Epithelial cell of proximal tubule (primary cell): ENCODE data around the gene WDR37. TPM values are rescaled to one million over a fixed set of nuclear protein-coding genes. Genes with fewer than 3 reads are reported as not detected.

Source experiments
- DNase-seq: peaks from one replicate; pipeline ENCODE4 v3.0.0-alpha.2; 2011; ENCODE audit warnings: low read depth
- H3K4me3 ChIP-seq: 2 replicates; pipeline ENCODE4 v1.5.1; 2011; ENCODE audit warnings: low read depth, mild to moderate bottlenecking, low read length
- total RNA-seq: library from RNA; depleted of rRNA; stranded (reverse); fragments of >200 nt; gene quantifications from 2 replicates; pipeline ENCODE4 v1.2.3, GENCODE V29; 2015
- TF ChIP-seq, protein P1 (sequence below): conservative IDR thresholded peaks from 2 replicates; pipeline ENCODE4 v1.5.1; 2012; ENCODE audit warnings: low read depth, mild to moderate bottlenecking, low read length

The WDR37 gene
- total RNA-seq, 1 donor from 2014 or later: 10.6 TPM

DNA sequence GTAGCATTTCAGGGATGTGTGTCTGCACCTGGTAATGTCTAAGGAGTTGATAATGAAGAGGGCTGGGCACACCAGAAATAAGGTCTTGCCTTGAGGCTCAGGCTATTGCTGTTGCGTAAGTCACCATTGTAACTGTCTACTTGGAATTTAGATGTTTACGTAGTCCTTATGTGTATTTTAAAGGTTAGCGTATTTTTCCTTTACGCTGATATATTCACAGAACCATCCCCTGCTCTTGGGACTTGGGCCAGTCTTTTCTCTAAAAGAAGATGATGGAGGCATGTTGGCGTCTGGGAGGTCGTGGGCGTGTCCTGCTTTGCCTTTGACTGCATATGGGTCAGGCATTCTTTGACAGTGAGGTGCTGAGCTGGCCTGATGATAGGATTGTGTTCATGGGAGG, 14.7 kb downstream of the WDR37 start:
- DNase-seq: no peak
- no peak overlapping the region for H3K4me3 ChIP-seq
- TF ChIP-seq, protein P1, sequence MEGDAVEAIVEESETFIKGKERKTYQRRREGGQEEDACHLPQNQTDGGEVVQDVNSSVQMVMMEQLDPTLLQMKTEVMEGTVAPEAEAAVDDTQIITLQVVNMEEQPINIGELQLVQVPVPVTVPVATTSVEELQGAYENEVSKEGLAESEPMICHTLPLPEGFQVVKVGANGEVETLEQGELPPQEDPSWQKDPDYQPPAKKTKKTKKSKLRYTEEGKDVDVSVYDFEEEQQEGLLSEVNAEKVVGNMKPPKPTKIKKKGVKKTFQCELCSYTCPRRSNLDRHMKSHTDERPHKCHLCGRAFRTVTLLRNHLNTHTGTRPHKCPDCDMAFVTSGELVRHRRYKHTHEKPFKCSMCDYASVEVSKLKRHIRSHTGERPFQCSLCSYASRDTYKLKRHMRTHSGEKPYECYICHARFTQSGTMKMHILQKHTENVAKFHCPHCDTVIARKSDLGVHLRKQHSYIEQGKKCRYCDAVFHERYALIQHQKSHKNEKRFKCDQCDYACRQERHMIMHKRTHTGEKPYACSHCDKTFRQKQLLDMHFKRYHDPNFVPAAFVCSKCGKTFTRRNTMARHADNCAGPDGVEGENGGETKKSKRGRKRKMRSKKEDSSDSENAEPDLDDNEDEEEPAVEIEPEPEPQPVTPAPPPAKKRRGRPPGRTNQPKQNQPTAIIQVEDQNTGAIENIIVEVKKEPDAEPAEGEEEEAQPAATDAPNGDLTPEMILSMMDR: no peak

DNA sequence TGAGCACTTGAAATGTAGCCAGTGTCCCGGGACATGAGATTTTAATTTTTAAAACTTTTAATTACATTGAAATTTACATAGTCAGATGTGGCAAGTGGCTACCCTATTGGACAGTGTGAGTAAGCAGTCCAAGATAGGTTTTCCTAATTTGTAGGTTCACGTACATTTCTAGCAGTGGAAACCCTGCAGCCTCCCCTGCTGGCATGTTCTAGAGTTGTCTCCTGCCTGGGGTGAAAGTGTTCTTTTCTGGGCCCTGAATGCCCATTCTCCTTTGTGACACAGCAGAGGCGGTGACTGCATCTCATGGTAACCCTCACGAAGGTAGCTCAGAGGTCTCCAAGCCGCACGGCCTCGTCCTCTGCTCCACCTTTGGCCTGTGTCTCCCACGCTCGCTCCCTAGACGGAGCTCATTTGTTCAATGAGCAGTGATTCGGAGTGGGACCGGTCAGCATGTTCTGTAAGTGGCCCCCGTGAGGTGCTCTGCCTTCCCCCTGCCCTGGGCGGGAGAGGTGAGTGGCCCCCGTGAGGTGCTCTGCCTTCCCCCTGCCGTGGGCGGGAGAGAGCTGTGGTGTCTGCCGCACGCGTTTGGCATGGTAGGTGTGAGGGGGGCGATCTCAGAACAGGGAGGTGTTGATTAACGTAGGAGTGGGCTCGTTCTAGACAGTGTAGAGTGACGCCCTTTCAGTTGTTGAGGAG, 18.0 kb downstream of the WDR37 start:
- no peak overlapping the region for H3K4me3 ChIP-seq
- TF ChIP-seq, protein P1: peak; percentile 18

DNA sequence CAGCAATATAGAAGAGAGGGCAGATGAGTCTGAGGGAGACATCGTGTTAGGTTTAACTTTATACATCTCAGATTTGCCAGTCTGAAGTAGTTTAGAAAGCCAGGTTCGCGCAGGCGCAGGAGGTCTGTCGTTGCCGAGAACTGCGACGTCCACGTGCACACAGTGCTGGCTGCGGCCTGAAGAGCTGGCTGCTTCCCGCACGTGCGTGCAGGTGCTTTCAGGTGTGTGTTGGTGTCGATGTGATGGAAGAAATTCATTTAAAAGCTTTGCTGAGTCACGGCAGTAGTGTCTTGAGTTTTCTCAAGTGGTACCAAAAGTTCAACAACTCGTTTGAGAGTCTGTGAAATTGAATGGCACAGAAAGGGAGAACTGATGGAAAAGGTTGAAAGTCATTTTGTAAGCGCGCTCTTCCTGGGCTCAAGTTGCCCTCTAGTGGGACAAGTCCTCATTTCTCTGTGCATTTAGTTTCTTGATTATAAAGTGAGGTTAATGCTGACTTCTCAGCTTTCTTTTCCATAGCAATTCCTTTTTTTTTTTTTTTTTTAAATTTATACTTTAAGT, 18.6 kb downstream of the WDR37 start:
- H3K4me3 ChIP-seq: no peak overlapping the region
- TF ChIP-seq, protein P1: peak; percentile 45
- DNase-seq: no peak

More for the DNA sequence above, 18.0 kb downstream of the WDR37 start:
- DNase-seq: no peak

DNA sequence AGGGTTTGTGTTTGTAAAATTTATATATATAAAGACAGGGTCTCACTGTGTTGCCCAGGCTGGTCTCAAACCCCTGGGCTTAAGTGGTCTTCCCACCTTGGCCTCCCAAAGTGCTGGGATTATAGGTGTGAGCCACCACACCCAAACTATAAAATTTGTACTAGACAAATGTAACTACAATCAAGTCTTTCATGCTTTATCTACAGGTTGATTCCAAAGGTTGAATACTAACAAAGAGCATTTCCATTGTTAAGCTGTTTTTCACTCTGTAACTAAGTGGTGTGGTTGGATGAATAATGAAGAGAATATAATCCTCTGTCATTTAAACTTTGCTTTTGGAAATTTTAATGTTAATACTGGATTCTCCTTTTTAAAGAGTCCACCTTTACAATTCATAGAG, 22.5 kb downstream of the WDR37 start:
- no peak overlapping the region for H3K4me3 ChIP-seq
- TF ChIP-seq, protein P1: no peak
- DNase-seq: no peak

DNA sequence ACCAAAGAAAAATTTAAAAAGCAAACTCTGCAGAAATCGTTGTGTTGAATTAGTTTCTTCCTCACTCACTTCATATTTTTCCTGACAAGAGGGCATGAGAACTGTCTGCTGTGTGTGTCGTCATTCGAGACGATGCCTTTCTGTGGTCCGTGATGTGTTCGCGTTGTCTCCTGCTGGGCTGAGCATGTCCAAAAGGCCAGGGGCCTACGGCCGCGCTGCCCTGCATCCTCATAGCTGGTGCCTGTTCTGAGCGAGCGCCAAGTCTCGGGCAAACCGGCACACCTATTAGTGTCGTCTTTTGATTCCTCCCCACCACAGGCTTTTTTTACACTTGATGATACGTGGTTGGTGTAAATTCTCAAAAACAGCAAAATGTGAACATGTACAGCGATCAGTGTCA, 27.4 kb downstream of the WDR37 start:
- no peak overlapping the region for H3K4me3 ChIP-seq
- DNase-seq: no peak
- TF ChIP-seq, protein P1: no peak

DNA sequence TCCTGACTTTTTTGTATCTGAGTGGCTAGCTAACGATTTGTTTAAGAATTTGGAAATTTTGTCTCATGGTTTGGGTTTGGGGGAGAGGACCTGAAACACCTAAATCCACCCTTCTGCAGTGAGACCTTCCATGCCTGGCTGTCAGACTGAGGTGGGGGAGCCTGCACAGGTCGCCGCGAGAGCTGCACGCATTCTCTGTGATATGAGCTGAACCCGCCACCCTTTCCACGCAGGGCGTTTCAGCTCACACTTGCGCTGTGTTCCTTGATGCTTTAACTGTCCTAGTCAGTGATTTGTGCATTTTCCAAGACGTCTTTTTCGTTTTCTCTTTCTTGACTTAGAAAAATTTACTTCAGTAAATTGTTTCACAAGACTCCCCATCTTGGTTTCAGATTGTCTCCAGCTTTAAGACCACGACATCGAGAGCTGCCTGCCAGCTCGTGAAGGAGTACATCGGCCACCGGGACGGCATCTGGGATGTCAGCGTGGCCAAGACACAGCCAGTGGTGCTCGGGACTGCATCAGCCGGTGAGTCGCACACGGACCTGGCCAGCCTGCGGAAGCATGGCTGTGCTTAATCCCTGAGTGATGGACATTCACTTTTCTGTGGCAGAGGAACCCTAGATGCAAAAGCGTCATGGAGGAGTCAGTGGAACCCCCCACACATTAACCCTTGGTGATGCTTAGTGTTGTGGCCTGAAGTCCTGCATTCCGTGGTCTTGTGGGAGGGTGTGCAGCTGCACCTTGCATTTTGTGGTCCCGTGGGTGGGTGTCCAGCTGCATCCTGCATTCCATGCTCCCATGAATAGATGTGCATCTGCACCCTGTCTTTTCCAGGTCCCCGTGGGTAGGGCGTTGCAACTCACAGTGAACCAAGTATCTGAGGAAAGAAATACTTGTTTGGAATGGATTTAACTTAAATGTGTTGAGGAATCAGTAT, 28.1 kb downstream of the WDR37 start:
- TF ChIP-seq, protein P1: no peak
- no peak overlapping the region for H3K4me3 ChIP-seq
- no peak for DNase-seq
